ENCODE data around the gene HSF2BP.
"Not testable (repeated sequence)": the region's sequence is repeated elsewhere in the genome, so short reads cannot be mapped to it uniquely, and the experiment has no call there.

DNA sequence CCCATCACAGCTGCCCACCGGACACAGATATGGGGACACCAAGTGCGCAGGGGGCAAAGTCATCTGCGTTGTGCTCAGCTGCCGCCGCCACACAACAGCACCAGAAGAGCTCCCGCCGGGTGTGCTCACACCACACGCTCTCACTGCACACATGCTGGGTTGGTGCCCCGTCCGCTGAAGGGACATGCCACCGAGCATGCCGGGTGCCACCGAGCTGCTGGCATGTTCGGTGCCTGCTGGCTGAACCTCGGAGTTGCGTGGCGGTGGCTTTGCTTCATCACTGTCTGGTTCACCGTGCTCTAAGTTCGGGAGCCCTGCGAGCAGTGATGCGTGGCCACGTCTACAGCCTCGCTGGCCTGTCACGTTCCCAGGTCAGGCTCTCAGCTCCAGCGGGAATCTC, 174.3 kb downstream of the HSF2BP start:
- TF ChIP-seq POLR2AphosphoS5 (IDR thresholded peaks at IDR 0.05): not testable (repeated sequence)
- TF ChIP-seq, protein P1, sequence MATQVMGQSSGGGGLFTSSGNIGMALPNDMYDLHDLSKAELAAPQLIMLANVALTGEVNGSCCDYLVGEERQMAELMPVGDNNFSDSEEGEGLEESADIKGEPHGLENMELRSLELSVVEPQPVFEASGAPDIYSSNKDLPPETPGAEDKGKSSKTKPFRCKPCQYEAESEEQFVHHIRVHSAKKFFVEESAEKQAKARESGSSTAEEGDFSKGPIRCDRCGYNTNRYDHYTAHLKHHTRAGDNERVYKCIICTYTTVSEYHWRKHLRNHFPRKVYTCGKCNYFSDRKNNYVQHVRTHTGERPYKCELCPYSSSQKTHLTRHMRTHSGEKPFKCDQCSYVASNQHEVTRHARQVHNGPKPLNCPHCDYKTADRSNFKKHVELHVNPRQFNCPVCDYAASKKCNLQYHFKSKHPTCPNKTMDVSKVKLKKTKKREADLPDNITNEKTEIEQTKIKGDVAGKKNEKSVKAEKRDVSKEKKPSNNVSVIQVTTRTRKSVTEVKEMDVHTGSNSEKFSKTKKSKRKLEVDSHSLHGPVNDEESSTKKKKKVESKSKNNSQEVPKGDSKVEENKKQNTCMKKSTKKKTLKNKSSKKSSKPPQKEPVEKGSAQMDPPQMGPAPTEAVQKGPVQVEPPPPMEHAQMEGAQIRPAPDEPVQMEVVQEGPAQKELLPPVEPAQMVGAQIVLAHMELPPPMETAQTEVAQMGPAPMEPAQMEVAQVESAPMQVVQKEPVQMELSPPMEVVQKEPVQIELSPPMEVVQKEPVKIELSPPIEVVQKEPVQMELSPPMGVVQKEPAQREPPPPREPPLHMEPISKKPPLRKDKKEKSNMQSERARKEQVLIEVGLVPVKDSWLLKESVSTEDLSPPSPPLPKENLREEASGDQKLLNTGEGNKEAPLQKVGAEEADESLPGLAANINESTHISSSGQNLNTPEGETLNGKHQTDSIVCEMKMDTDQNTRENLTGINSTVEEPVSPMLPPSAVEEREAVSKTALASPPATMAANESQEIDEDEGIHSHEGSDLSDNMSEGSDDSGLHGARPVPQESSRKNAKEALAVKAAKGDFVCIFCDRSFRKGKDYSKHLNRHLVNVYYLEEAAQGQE (IDR thresholded peaks at IDR 0.05; ENCODE audit: borderline replicate concordance): not testable (repeated sequence)
